DMS 273 (cell line): Measurements from ENCODE around the gene PLPP4.

Experiments used
- DNase-seq: peaks from one replicate; lab custom pipeline; 2025; ENCODE audit not compliant: unreplicated experiment; lab: John Stamatoyannopoulos, UW

The PLPP4 gene

GRCh38 chr10:120573355-120573754 lies 116.3 kb downstream of the PLPP4 start:
- DNase-seq, result no peak

GRCh38 chr10:120574981-120575380 lies 118.0 kb downstream of the PLPP4 start:
- no peak for DNase-seq

DNA sequence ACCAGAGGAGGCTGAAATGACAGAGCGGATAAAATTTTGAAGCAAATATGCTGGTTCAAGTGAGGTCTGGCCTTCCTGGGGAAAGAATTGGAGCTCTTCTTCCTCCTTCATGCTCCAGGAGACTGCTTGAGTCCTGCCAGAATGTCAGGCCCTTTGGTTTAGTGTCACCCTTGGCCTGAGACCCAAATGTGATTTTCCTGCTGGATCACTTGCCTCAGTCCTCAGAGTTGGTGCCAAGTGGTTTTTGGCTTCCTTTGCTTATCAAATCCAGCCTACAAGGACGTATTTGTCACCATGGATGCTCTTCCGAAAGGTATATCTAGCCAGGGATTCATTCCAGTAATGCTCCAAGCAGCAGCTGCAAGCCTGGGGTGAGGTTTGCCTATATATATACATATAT lies 118.4 kb downstream of the PLPP4 start:
- DNase-seq, result no peak

- DNase-seq, result no peak
Observed at GRCh38 chr10:120578134-120578533, 121.1 kb downstream of the PLPP4 start.

GRCh38 chr10:120578890-120579289 lies 121.9 kb downstream of the PLPP4 start:
- no peak for DNase-seq

- peak; percentile 3 for DNase-seq
Observed at GRCh38 chr10:120580918-120581895, 124.2 kb downstream of the PLPP4 start.

- no peak for DNase-seq
Observed at GRCh38 chr10:120582753-120583152, 125.7 kb downstream of the PLPP4 start.

DNA sequence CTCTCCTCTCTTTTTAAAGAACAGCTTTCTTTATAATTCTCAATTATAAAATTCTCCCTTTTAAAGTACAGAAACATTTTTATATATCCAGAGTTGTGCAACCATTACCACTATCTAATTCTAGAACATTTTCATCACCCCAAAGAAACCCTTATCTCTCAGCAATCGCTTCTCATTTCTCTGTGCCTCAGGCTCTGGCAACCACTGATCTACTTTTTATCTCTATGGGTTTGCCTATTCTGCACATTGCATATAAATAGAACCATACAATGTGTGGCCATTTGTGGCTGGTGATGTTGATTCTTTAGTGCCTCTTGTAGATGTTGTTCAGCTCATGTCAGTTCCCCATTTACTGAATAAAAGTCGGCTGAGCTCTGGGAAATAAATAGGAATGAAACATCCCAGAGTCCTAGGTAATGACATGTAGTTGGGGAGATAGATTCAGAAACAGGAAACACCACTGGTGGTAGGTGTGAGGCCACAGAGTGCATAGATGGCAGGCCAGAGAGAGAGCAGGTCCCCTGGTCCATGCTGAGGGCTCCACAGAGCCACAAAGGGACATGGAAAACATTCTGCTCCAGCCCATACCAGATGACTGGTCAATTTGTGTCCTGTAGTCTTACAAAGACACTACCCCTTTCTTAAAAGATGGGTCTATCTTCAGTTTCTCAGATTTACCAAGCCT lies 126.5 kb downstream of the PLPP4 start:
- DNase-seq, result no peak

GRCh38 chr10:120584786-120585185 lies 127.8 kb downstream of the PLPP4 start:
- no peak for DNase-seq

DNA sequence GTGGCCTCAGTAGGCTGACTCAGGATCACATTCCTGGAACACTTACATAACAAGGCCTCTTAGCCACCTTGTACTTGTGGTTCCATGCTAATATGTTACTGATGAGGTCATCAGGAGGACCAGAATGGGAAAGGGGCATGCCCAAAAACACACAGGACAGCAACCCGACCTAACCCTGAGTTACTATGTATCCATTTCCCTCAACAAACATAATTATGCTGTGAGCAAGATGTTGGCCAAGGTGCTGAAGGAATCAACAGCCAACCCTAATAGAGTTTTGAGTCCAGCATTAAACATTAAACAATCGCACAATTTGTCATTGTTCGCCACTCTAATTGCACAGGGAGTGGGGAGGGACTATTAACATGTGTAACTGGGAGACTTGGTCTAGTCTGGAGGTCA lies 129.4 kb downstream of the PLPP4 start:
- no peak for DNase-seq

DNA sequence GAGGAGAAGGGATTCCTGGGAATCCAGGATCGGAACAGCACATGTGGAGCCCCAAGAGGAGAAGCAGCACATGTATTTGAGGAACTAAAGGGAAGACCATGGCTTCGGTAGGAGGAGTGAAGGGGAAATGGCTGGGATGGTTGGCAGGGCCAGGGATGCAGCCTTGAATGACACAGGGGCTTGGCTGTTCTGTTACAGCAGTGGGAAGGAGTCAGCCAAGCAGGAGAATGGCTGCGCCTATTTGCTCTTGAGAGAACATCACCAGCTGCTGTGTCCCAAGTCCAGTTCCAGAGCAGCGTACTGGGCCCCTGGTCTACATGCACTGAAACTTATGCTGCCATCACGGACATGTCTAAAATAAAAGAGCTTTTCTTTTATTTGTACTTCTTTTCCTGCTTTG lies 130.0 kb downstream of the PLPP4 start:
- DNase-seq, result no peak

DNA sequence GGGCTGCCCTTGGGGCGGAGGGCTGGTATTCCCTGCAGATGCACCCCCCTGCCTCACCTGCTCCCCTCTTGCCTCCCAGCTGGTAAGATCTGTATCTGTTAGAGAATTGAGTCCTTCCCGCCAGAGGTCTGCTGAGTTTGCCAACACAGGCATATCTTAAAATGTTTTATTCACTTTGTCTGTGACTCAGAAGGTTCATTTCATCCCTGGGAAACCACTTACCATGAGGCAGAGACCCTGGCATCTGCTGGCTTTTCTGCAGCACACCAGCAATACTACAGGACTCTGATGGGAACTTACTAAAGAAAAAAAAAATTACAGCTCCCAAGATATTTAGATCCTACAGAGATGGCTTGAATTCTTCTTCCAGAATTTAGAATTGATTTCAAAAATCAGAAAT lies 131.3 kb downstream of the PLPP4 start:
- no peak for DNase-seq

GRCh38 chr10:120593693-120594092 lies 136.7 kb downstream of the PLPP4 start:
- DNase-seq, result no peak

DNA sequence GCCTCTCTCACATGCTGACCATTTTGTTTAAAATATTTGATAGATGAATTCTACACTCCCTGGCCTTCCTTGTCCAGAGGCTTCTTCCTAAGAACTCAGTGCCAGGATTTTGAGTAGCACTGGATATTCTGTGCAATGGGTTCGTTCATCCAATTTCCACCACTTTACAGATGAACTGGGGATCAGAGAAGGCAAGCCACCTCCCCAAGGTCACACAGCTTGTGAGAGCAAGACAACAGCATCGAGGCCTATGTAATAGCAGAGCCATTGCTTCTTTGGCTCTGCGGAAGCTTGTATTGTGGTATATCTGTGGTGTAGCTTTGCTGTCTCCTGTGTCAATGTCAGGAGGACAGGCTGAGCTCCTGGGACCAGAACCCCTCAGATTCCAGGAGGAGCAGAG lies 140.9 kb downstream of the PLPP4 start:
- DNase-seq, result no peak

- peak; percentile 80 for DNase-seq
Observed at GRCh38 chr10:120598386-120598785, 141.4 kb downstream of the PLPP4 start.

DNA sequence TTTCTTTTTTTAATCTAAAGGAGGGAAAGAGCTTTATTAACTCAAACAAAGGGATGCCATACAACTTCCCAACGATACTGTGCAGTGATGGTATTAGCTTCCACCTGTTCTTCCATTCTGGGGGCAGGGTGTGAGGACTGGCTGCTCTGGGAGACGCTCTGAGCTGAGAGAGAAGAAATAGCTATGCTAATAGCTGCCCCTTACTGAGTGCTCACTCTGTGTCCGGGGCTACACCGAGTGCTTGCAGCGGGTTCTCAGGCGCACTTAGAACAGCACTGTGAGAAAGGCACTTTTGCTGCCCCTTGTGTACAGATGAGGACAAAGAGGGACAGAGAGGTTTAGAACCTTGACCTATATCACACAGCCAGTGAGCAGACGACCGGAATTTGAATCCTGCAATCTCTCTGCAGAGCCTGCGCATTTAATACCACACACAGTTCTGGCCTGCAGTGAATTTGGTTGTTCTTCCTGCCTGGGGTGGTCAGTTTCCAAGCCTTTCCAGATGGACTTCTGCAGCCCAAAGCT lies 142.2 kb downstream of the PLPP4 start:
- DNase-seq, result peak; percentile 9

GRCh38 chr10:120600871-120601649 lies 144.0 kb downstream of the PLPP4 start:
- DNase-seq, result peak; percentile 59

DNA sequence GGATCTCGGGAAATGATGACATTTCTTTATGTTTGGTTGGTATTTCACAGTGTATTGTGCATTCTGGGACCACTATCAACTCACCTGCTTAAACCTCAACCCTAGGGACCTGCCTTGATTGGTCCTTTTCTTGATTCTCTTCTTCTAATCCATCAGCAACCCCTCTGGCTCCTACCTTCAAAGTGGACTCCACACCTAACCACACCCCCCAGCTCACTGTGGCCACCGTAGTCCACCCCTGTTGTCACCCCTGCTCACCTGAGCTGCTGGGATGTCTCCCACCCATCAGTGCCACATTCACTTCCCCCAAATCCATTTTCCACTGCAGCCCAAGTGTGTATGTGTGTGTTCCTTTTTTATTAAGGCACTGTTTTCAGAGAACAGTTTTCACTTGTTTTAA lies 145.0 kb downstream of the PLPP4 start:
- DNase-seq, result no peak

GRCh38 chr10:120605410-120605809 lies 148.4 kb downstream of the PLPP4 start:
- no peak for DNase-seq

DNA sequence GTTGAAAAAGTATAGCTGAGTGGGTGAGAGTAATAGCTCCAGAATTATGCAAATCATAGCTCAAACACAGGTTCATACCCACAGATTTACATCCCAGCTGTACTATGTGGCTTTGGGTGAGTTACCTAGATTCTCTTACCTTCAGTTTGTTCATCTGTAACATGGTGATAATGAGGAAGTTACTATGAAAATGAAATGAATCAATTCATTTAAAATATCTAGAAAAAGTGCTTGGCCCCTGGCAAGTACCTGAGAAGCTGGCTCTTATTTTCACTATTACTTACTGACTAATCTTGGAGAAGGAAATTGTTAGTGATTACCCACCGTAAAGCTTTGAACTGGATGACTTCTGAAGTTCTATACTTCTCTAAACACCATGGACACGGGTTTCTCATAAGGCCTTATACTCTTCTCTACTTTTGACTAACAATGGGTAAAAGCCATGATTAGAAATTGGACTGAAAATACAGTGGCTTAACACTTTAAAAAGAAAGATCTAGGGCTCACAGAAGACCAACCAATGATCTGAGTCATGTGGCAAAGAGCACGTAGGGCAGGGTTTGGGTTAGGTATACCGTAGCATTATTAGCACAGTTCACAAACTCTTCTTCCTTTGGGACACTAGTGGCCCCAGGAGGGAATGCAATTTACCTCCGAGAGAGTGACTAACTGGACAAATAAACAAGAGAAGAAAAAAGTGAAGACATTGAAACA lies 149.2 kb downstream of the PLPP4 start:
- DNase-seq, result no peak
